ENCODE results near the gene COL4A4.
A peak's percentile ranks its signal among the peaks of the same experiment; 100 is the strongest.

The COL4A4 gene

DNA sequence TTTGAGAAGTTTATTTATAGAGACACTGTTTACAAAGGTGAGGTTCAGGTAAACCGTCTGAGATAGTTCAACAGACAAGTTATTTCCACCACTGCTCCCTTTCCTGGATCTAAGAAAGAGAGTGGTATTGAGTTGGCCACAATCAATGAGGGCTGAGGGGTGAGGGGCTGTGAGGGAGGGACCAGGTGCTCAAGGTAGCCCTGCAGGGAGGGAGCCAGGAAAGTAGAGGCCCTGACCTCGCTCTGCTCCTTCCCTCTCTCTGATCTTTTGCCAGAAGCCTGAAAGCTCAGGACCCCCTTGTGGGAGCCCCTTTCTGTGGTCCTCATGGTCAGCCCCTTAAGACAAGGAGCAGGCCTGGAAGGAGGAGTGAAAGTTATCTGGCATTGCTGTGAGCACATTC lies 30.2 kb upstream of the COL4A4 start:
- H3K4me3 ChIP-seq (ENCODE audit: insufficient read length, low read depth) = no peak overlapping the region
- no peaks in the 10 kb centered on the region for H3K27me3 ChIP-seq (ENCODE audit: insufficient read depth, insufficient read length)
- no peaks in the 10 kb centered on the region for H3K36me3 ChIP-seq (ENCODE audit: insufficient read depth, insufficient read length, low read length)
- no peak overlapping the region for H3K9ac ChIP-seq (ENCODE audit: insufficient read length, low read depth)
- H3K9me3 ChIP-seq (ENCODE audit: insufficient read depth, low read length) = peaks cover 6% of the 10 kb centered on the region; the same call in 1 of the 2 replicates
- H3K4me1 ChIP-seq (ENCODE audit: insufficient read depth, insufficient read length) = no peaks in the 10 kb centered on the region
- DNase-seq (ENCODE audit: low read depth, low spot score) = no peak
- TF ChIP-seq SUZ12 (IDR thresholded peaks at IDR 0.05; ENCODE audit: extremely low read depth, insufficient read depth, insufficient read length) (no peak), YY1 (IDR thresholded peaks at IDR 0.05; ENCODE audit: insufficient read depth, insufficient read length) (no peak), ZNF274 (IDR thresholded peaks at IDR 0.05; ENCODE audit: low read depth, low read length) (no peak)

DNA sequence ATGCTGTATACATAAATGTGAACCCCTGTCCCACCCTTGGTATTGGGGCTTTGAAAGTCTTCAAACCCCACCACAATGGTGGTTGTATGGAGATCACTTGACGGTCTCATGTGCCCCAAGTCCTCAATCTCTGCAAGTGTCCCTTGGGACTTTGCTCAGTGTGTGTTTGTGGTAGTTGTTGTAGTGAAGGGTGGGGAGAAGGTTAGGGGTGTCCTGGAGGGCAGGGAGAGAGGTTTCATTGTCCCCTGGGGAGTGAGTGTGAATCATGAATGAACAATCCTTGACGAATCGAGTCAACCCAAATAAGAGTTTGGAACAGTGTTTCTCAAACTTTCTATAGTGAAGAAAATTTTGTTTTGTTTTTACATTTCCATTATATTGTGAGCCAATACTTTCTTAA lies 28.5 kb upstream of the COL4A4 start:
- DNase-seq (ENCODE audit: low read depth, low spot score) = no peak
- H3K9me3 ChIP-seq (ENCODE audit: insufficient read depth, low read length) = peaks cover 6% of the 10 kb centered on the region; the same call in 1 of the 2 replicates
- H3K4me1 ChIP-seq (ENCODE audit: insufficient read depth, insufficient read length) = peaks cover 3% of the 10 kb centered on the region
- no peak overlapping the region for H3K9ac ChIP-seq (ENCODE audit: insufficient read length, low read depth)
- no peak for TF ChIP-seq YY1 (IDR thresholded peaks at IDR 0.05; ENCODE audit: insufficient read depth, insufficient read length)
- TF ChIP-seq ZNF274 (IDR thresholded peaks at IDR 0.05; ENCODE audit: low read depth, low read length) = no peak
- TF ChIP-seq SUZ12 (IDR thresholded peaks at IDR 0.05; ENCODE audit: extremely low read depth, insufficient read depth, insufficient read length) = no peak
- H3K36me3 ChIP-seq (ENCODE audit: insufficient read depth, insufficient read length, low read length) = no peaks in the 10 kb centered on the region
- no peaks in the 10 kb centered on the region for H3K27me3 ChIP-seq (ENCODE audit: insufficient read depth, insufficient read length)
- H3K4me3 ChIP-seq (ENCODE audit: insufficient read length, low read depth) = no peak overlapping the region

DNA sequence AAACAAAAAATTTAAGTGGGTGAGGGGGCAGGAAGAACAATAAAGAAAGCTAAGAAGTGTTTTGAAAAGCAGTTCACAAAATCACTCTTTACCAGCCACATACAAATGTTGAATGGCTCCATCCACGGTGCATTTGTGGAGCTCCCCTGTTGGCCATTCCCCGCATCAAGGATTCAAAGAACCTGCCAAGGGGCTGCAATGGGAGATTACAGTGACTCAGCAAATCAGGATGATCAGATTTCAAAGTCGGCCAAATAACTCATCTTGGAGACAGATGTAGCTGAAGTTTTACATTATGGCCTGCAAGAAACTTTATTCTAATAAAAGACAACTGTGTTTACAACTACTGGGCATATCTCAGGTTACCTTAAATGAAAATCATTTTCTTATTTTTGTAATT lies 27.4 kb upstream of the COL4A4 start:
- Histone ChIP-seq H3K9ac (ENCODE audit: insufficient read length, low read depth) (no peak overlapping the region), H3K27me3 (ENCODE audit: insufficient read depth, insufficient read length) (no peaks in the 10 kb centered on the region), H3K36me3 (ENCODE audit: insufficient read depth, insufficient read length, low read length) (no peaks in the 10 kb centered on the region), H3K9me3 (ENCODE audit: insufficient read depth, low read length) (no peaks in the 10 kb centered on the region), H3K4me1 (ENCODE audit: insufficient read depth, insufficient read length) (peaks cover 3% of the 10 kb centered on the region), H3K4me3 (ENCODE audit: insufficient read length, low read depth) (no peak overlapping the region)
- DNase-seq (ENCODE audit: low read depth, low spot score) = peak; percentile 43
- TF ChIP-seq SUZ12 (IDR thresholded peaks at IDR 0.05; ENCODE audit: extremely low read depth, insufficient read depth, insufficient read length) = no peak
- TF ChIP-seq ZNF274 (IDR thresholded peaks at IDR 0.05; ENCODE audit: low read depth, low read length) = no peak
- TF ChIP-seq YY1 (IDR thresholded peaks at IDR 0.05; ENCODE audit: insufficient read depth, insufficient read length) = no peak

DNA sequence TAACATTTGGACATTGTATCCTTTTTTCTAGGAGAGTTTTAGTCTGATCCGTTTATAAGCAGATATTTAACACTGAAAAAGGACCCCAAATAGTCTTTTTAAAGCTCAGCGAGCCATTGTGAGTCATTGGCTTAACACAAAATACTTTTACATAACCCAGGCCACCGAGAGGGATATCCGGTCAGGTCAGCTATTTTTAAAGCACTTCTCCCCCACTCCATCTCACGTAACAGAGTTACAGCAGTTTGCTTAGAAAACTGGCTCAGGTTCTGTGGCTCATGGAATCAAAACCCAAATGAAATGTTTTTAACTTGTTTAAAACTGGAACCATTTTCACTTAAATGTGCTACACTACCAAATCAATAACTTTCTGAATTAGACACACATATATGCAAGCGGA lies 24.3 kb upstream of the COL4A4 start:
- peaks cover 6% of the 10 kb centered on the region; the same call in 1 of the 2 replicates for H3K9me3 ChIP-seq (ENCODE audit: insufficient read depth, low read length)
- DNase-seq (ENCODE audit: low read depth, low spot score) = no peak
- peaks cover 3% of the 10 kb centered on the region for H3K4me1 ChIP-seq (ENCODE audit: insufficient read depth, insufficient read length)
- TF ChIP-seq YY1 (IDR thresholded peaks at IDR 0.05; ENCODE audit: insufficient read depth, insufficient read length) = no peak
- TF ChIP-seq ZNF274 (IDR thresholded peaks at IDR 0.05; ENCODE audit: low read depth, low read length) = no peak
- TF ChIP-seq SUZ12 (IDR thresholded peaks at IDR 0.05; ENCODE audit: extremely low read depth, insufficient read depth, insufficient read length) = no peak
- H3K27me3 ChIP-seq (ENCODE audit: insufficient read depth, insufficient read length) = no peaks in the 10 kb centered on the region
- no peak overlapping the region for H3K9ac ChIP-seq (ENCODE audit: insufficient read length, low read depth)
- H3K36me3 ChIP-seq (ENCODE audit: insufficient read depth, insufficient read length, low read length) = no peaks in the 10 kb centered on the region
- no peak overlapping the region for H3K4me3 ChIP-seq (ENCODE audit: insufficient read length, low read depth)

DNA sequence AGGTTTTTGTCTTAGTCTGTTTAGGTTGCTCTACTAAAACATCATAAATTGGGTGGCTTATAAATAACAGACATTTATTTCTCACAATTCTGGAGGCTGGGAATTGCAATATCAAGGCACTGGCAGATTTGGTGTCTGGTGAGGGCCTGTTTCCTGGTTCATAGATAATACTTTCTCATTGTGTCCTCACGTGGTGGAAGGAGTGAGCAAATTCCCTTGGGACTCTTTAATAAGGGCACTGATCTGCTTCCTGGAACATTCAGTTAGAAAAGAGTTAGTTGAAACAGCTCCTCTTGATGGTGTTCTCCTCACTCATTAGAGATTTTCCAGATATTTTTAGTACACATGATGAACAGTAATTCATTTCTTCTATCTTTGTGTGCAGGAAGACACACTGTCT lies 22.7 kb upstream of the COL4A4 start:
- no peak overlapping the region for H3K4me3 ChIP-seq (ENCODE audit: insufficient read length, low read depth)
- TF ChIP-seq SUZ12 (IDR thresholded peaks at IDR 0.05; ENCODE audit: extremely low read depth, insufficient read depth, insufficient read length) = no peak
- TF ChIP-seq YY1 (IDR thresholded peaks at IDR 0.05; ENCODE audit: insufficient read depth, insufficient read length) = no peak
- TF ChIP-seq ZNF274 (IDR thresholded peaks at IDR 0.05; ENCODE audit: low read depth, low read length) = no peak
- no peaks in the 10 kb centered on the region for H3K36me3 ChIP-seq (ENCODE audit: insufficient read depth, insufficient read length, low read length)
- H3K9ac ChIP-seq (ENCODE audit: insufficient read length, low read depth) = no peak overlapping the region
- no peak for DNase-seq (ENCODE audit: low read depth, low spot score)
- H3K4me1 ChIP-seq (ENCODE audit: insufficient read depth, insufficient read length) = peaks cover 3% of the 10 kb centered on the region
- peaks cover 6% of the 10 kb centered on the region; the same call in 1 of the 2 replicates for H3K9me3 ChIP-seq (ENCODE audit: insufficient read depth, low read length)
- no peaks in the 10 kb centered on the region for H3K27me3 ChIP-seq (ENCODE audit: insufficient read depth, insufficient read length)

DNA sequence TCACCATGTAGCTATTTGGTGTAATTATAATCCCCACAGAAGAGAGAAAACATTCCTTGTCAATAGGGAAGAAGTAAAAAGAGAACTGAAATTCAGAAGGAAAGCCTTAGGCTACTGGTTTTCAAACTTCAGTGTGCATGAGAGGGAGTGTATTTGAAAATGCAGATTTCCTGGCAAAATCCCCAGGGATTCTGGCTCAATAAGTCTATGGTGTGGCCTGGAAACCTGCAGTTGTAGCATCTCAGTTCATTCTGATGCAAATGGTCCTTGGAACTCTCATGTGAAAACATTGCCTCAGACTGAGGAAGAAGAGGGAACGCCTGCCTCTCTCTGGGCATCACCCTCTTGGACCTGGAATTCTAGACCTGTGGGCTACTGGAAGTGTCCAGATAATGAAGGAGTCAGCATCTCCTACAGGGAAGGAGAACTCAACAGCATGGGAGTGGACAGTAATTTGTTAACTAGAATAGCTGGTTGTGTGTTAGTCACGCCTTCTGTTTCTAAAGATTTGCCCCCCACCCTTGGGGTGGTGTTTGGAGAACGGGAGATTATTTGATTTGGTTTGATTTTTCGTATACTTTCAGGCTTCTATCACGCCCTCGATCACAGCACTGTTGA lies 21.7 kb upstream of the COL4A4 start:
- H3K9me3 ChIP-seq (ENCODE audit: insufficient read depth, low read length) = peaks cover 6% of the 10 kb centered on the region; the same call in 1 of the 2 replicates
- no peaks in the 10 kb centered on the region for H3K27me3 ChIP-seq (ENCODE audit: insufficient read depth, insufficient read length)
- H3K4me1 ChIP-seq (ENCODE audit: insufficient read depth, insufficient read length) = peaks cover 3% of the 10 kb centered on the region
- H3K36me3 ChIP-seq (ENCODE audit: insufficient read depth, insufficient read length, low read length) = no peaks in the 10 kb centered on the region
- TF ChIP-seq ZNF274 (IDR thresholded peaks at IDR 0.05; ENCODE audit: low read depth, low read length) (no peak), YY1 (IDR thresholded peaks at IDR 0.05; ENCODE audit: insufficient read depth, insufficient read length) (no peak), SUZ12 (IDR thresholded peaks at IDR 0.05; ENCODE audit: extremely low read depth, insufficient read depth, insufficient read length) (no peak)
- no peak overlapping the region for H3K4me3 ChIP-seq (ENCODE audit: insufficient read length, low read depth)
- H3K9ac ChIP-seq (ENCODE audit: insufficient read length, low read depth) = no peak overlapping the region
- no peak for DNase-seq (ENCODE audit: low read depth, low spot score)

DNA sequence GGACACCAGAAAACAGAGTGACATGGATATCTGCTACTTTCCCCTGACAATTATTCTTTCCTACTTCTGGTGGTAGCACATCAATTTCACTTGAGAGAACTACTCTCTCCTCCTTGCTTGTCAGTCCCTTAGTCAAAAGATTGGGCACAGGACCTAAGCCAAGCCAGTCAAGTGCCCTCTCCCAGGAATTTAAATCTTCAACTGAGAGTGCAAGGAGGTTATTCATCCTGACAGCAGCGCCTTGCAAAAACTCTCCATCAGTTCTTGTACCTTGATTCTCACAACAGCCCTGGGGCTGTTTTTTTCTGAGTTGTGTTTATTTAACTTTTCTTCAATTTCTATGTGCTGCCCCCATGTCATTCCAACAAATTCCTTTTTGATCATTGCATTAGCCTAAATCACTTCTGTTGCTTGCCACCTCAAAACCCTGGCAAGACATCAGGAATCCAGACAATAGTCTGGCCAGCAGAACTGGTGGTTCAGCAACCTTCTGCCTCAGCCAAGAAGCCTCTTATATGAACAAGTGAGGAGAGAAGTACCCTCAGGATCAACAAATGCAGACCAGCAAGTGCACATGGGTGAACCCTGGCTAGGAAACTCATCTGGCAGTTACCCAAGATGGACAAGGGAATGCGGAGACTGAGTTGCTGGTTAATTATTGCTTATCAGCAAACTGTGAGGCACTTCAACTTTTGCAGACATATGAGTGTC lies 19.8 kb upstream of the COL4A4 start:
- Histone ChIP-seq H3K4me1 (ENCODE audit: insufficient read depth, insufficient read length) (peaks cover 3% of the 10 kb centered on the region), H3K9ac (ENCODE audit: insufficient read length, low read depth) (no peak overlapping the region), H3K4me3 (ENCODE audit: insufficient read length, low read depth) (no peak overlapping the region), H3K36me3 (ENCODE audit: insufficient read depth, insufficient read length, low read length) (no peaks in the 10 kb centered on the region), H3K27me3 (ENCODE audit: insufficient read depth, insufficient read length) (no peaks in the 10 kb centered on the region), H3K9me3 (ENCODE audit: insufficient read depth, low read length) (peaks cover 6% of the 10 kb centered on the region; the same call in 1 of the 2 replicates)
- TF ChIP-seq YY1 (IDR thresholded peaks at IDR 0.05; ENCODE audit: insufficient read depth, insufficient read length) (no peak), SUZ12 (IDR thresholded peaks at IDR 0.05; ENCODE audit: extremely low read depth, insufficient read depth, insufficient read length) (no peak), ZNF274 (IDR thresholded peaks at IDR 0.05; ENCODE audit: low read depth, low read length) (no peak)
- no peak for DNase-seq (ENCODE audit: low read depth, low spot score)

Measured in NT2/D1 (cell line).